ENCODE results near the gene DPF3.

DPF3 gene

GRCh38 chr14:72792051-72792788, 101.7 kb downstream of the DPF3 start:
- H3F3A ChIP-seq (ENCODE audit: control insufficient read depth, insufficient read depth) = no peaks in the 10 kb centered on the region
- no peak overlapping the region for H3K4me2 ChIP-seq (ENCODE audit: low read length)
- no peaks in the 10 kb centered on the region for H3K79me2 ChIP-seq (ENCODE audit: control insufficient read depth, low read length)
- no peaks in the 10 kb centered on the region for H4K20me1 ChIP-seq (ENCODE audit: control insufficient read depth, insufficient read depth, low read depth, low read length)
- no peak overlapping the region for H3K4me3 ChIP-seq (ENCODE audit: low read length)
- no peaks in the 10 kb centered on the region for H3K4me1 ChIP-seq (ENCODE audit: control insufficient read depth, low read length)
- no peak overlapping the region for H3K27ac ChIP-seq (ENCODE audit: low read depth, low read length)
- H3K27me3 ChIP-seq (ENCODE audit: control insufficient read depth, low read length) = no peaks in the 10 kb centered on the region
- H3K9me2 ChIP-seq (replicated peaks; ENCODE audit: control insufficient read depth, low read length) = no peaks in the 10 kb centered on the region
- H3K9me3 ChIP-seq (ENCODE audit: control insufficient read depth, insufficient read depth, low read length) = no peaks in the 10 kb centered on the region
- no peak for TF ChIP-seq CTCF (IDR thresholded peaks at IDR 0.05; ENCODE audit: low read depth, low read length, poor library complexity, severe bottlenecking)
- TF ChIP-seq EZH2phosphoT487 (IDR thresholded peaks at IDR 0.05; ENCODE audit: borderline replicate concordance, low read length) = no peak
- H3K36me3 ChIP-seq (ENCODE audit: control insufficient read depth, low read length) = no peaks in the 10 kb centered on the region

- Histone ChIP-seq H3K9me2 (replicated peaks; ENCODE audit: control insufficient read depth, low read length) (no peaks in the 10 kb centered on the region), H3K4me2 (ENCODE audit: low read length) (no peak overlapping the region), H3K4me1 (ENCODE audit: control insufficient read depth, low read length) (no peaks in the 10 kb centered on the region), H3K27ac (ENCODE audit: low read depth, low read length) (no peak overlapping the region), H3K4me3 (ENCODE audit: low read length) (no peak overlapping the region), H3K9me3 (ENCODE audit: control insufficient read depth, insufficient read depth, low read length) (no peaks in the 10 kb centered on the region), H3K79me2 (ENCODE audit: control insufficient read depth, low read length) (no peaks in the 10 kb centered on the region), H3F3A (ENCODE audit: control insufficient read depth, insufficient read depth) (no peaks in the 10 kb centered on the region), H3K36me3 (ENCODE audit: control insufficient read depth, low read length) (no peaks in the 10 kb centered on the region), H3K27me3 (ENCODE audit: control insufficient read depth, low read length) (no peaks in the 10 kb centered on the region), H4K20me1 (ENCODE audit: control insufficient read depth, insufficient read depth, low read depth, low read length) (no peaks in the 10 kb centered on the region)
- TF ChIP-seq EZH2phosphoT487 (IDR thresholded peaks at IDR 0.05; ENCODE audit: borderline replicate concordance, low read length) = no peak
- no peak for TF ChIP-seq CTCF (IDR thresholded peaks at IDR 0.05; ENCODE audit: low read depth, low read length, poor library complexity, severe bottlenecking)
These were observed 102.9 kb downstream of the DPF3 start for GRCh38 chr14:72790887-72791566.

GRCh38 chr14:72788972-72789728, 104.8 kb downstream of the DPF3 start:
- H3K9me2 ChIP-seq (replicated peaks; ENCODE audit: control insufficient read depth, low read length) = no peaks in the 10 kb centered on the region
- H3K4me3 ChIP-seq (ENCODE audit: low read length) = no peak overlapping the region
- H3K9me3 ChIP-seq (ENCODE audit: control insufficient read depth, insufficient read depth, low read length) = no peaks in the 10 kb centered on the region
- no peaks in the 10 kb centered on the region for H4K20me1 ChIP-seq (ENCODE audit: control insufficient read depth, insufficient read depth, low read depth, low read length)
- H3K36me3 ChIP-seq (ENCODE audit: control insufficient read depth, low read length) = no peaks in the 10 kb centered on the region
- no peak for TF ChIP-seq EZH2phosphoT487 (IDR thresholded peaks at IDR 0.05; ENCODE audit: borderline replicate concordance, low read length)
- TF ChIP-seq CTCF (IDR thresholded peaks at IDR 0.05; ENCODE audit: low read depth, low read length, poor library complexity, severe bottlenecking) = no peak
- H3K4me2 ChIP-seq (ENCODE audit: low read length) = no peak overlapping the region
- H3K4me1 ChIP-seq (ENCODE audit: control insufficient read depth, low read length) = no peaks in the 10 kb centered on the region
- no peaks in the 10 kb centered on the region for H3K79me2 ChIP-seq (ENCODE audit: control insufficient read depth, low read length)
- no peaks in the 10 kb centered on the region for H3K27me3 ChIP-seq (ENCODE audit: control insufficient read depth, low read length)
- H3K27ac ChIP-seq (ENCODE audit: low read depth, low read length) = no peak overlapping the region
- no peaks in the 10 kb centered on the region for H3F3A ChIP-seq (ENCODE audit: control insufficient read depth, insufficient read depth)
